RWPE1 (cell line): ENCODE measurements around the gene CACNA2D3.

ENCODE experiments used
- CTCF ChIA-PET: fragments of 350-600 bp; sonication (Branson Sonifier 250); formaldehyde crosslinking; extraction: SDS; loops from one replicate; lab custom pipeline; 2021; lab: Yijun Ruan, JAX
- POLR2A ChIA-PET: fragments of 400-600 bp; formaldehyde crosslinking; extraction: SDS; loops from one replicate; lab custom pipeline; 2020; ENCODE audit warnings: antibody characterized with exemption; ENCODE audit not compliant: low non-redundant PET; lab: Yijun Ruan, JAX
- DNase-seq: peaks from one replicate; pipeline ENCODE4 v3.0.0; 2012; ENCODE audit warnings: low spot score
- H3K27ac ChIP-seq: fragments of 450-650 bp; 2 replicates; pipeline ENCODE4 v1.5.1; 2017
- TF ChIP-seq, protein P1 (sequence below): fragments of 450-650 bp; conservative IDR thresholded peaks from 2 replicates; pipeline ENCODE4 v1.5.1; 2017; ENCODE audit warnings: low read depth, mild to moderate bottlenecking

Gene CACNA2D3

DNA sequence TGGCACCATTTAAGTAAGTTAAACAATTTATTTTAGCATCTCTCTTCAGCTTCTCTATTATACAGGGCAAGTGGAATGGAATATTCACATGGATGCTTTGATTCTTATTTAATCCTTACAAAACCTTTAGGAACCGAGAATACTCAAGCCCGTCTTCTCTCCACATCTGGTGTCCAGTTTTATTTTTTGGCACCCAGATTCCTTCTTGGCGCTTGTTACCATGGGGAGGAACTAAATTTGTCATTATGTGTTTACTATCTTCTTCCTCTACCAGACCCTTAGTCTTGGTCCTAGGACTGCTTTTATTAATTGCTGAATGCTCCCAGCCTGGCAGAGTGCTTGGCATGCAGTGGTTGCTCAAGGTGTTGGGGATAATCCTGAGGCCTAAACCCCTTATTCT lies 138.8 kb downstream of the CACNA2D3 start:
- ChIA-PET CTCF (no interaction called here), POLR2A (no interaction called here)
- DNase-seq, result no peak
- no peak overlapping the region for H3K27ac ChIP-seq
- TF ChIP-seq, protein P1, sequence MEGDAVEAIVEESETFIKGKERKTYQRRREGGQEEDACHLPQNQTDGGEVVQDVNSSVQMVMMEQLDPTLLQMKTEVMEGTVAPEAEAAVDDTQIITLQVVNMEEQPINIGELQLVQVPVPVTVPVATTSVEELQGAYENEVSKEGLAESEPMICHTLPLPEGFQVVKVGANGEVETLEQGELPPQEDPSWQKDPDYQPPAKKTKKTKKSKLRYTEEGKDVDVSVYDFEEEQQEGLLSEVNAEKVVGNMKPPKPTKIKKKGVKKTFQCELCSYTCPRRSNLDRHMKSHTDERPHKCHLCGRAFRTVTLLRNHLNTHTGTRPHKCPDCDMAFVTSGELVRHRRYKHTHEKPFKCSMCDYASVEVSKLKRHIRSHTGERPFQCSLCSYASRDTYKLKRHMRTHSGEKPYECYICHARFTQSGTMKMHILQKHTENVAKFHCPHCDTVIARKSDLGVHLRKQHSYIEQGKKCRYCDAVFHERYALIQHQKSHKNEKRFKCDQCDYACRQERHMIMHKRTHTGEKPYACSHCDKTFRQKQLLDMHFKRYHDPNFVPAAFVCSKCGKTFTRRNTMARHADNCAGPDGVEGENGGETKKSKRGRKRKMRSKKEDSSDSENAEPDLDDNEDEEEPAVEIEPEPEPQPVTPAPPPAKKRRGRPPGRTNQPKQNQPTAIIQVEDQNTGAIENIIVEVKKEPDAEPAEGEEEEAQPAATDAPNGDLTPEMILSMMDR, result no peak

DNA sequence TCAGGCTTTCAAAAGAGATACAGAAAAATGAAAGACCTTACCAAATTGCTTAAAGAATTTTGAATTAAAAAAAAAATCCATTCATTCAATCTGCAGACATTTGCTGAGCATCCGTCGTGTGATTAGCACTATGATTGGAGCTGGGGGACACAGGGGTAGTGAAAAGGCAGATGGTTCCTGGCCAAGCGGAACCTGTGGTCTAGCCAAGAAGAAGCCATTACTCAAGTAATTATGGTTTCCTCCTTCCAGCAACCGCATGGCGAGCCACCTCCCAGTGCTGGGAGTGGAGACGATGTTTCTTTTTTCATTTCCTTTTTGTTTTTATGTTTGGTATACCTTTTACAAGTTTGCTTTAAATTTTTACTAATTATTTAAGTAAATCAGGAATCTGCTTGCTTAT lies 140.2 kb downstream of the CACNA2D3 start:
- H3K27ac ChIP-seq, result no peak overlapping the region
- DNase-seq, result no peak
- POLR2A ChIA-PET, result no interaction called here
- CTCF ChIA-PET, result no interaction called here
- TF ChIP-seq, protein P1, result no peak

DNA sequence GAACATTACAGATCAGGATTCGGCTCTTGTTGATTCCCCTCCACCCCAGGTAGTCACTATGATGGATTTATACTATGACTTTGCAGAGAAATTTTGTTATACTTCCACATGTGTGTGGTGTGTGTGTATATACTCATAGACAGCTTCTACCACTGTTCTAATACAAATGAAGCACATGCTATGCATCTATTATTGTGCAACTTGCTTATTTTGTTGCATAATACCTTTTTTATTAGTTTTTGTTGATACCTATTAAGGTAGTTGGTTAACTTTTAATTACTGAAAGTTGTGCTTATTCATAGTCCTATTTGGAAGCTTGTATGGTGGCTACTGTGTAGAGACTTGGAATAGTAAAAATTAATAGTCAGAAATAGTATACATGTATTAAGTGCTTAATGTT lies 140.6 kb downstream of the CACNA2D3 start:
- no peak overlapping the region for H3K27ac ChIP-seq
- ChIA-PET CTCF (no interaction called here), POLR2A (no interaction called here)
- TF ChIP-seq, protein P1, result no peak
- no peak for DNase-seq

DNA sequence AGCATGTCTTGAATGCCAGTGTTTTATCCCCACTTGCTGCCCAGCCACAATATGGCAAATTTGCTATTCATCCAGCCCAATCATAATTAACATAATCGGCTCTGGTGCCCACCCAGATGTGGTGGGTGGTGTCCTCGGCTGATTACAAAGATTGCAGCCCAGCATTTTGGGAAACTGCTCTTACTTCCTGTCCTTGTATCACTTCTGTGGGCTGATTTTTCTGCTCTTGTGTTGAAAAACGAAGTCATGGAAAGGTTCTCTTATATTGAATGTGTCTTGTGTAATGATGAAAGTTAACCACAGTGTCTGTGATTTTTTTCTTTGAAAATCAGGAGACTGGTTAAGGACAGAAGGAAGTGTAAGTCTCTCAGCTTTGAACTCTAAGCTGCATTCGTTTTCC lies 141.7 kb downstream of the CACNA2D3 start:
- TF ChIP-seq, protein P1, result no peak
- POLR2A ChIA-PET, result no interaction called here
- DNase-seq, result no peak
- no peak overlapping the region for H3K27ac ChIP-seq
- CTCF ChIA-PET, result no interaction called here

DNA sequence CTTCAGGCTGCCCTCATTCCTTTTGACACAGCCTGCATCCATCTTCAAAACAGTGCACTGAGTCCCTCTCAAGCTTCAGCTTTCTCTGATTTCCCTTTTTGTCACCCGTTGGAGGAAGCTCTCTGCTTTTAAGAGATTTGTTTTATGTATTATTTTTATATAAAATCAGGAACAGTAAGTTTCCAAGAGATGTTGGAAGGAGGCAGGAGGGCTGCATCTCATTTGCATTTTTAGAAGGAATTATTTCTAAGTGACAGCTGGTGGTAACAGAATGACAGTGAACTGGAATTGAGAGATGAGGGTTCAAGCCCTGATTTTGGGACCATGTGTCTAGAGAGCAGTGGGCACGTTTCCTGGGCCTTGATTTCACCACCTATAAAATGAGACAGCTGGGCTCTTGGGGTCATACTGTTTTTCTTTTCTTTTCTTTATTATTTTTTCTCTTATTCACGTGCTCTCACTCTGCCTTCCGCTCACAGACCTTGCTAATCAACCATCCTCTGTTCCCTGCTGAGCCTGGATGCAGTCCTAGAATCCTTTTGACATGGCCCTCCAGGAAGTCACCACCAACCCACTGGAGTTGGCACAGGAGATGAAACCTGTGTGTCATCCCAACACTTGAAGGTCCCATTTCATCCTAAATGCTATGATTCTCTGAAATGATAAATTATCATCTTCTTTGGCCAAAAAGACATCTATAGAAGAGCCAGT lies 148.6 kb downstream of the CACNA2D3 start:
- no peak overlapping the region for H3K27ac ChIP-seq
- ChIA-PET POLR2A (no interaction called here), CTCF (no interaction called here)
- TF ChIP-seq, protein P1, result no peak
- DNase-seq, result no peak

DNA sequence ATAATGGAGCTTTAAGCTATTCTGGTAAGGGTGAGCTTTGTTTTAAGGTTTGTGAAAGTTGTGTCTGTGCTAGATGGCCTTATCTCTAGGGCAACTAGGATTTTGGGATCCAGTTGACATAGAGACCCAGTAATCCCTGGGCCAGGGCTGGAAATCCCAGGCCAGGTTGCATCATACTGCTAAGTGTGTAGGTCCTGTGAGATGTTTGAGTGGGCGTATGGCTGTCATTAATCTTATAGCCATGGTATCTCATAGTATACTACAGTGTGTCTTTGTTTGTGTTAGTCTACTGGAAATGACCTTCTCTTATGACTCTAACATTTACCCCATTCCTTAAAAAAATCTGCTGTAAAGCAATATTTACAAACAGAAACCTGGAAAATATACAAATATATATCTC lies 151.4 kb downstream of the CACNA2D3 start:
- no peak overlapping the region for H3K27ac ChIP-seq
- no peak for DNase-seq
- ChIA-PET CTCF (no interaction called here), POLR2A (no interaction called here)
- TF ChIP-seq, protein P1, result no peak

DNA sequence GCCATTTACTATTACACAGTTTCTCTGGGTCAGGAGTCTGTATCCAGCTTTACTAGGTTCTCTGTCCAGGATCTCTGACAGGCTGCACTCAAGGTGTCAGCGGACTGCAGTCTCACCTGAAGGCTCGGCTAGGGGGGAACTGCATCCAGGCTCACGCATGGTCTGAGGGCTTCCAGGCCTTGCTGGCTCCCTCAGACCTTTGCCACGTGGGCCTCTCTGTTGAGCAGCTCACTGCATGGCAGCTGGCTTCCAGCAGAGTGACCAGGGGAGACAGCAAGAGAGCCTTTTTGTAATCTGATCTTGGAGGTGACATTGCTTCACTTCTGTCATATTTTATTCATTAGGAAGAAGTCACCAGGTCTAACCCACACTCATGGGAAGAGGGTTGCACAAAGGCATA lies 152.3 kb downstream of the CACNA2D3 start:
- POLR2A ChIA-PET, result no interaction called here
- CTCF ChIA-PET, result no interaction called here

More for the DNA sequence above, 152.3 kb downstream of the CACNA2D3 start:
- no peak overlapping the region for H3K27ac ChIP-seq
- TF ChIP-seq, protein P1, result no peak
- DNase-seq, result no peak
